Stimulated activated CD8-positive, alpha-beta memory T cell treated with anti-CD3 and anti-CD28 coated beads, Interleukin-7, amount 100 ng/mL, for 24 hours (primary cell): Measurements from ENCODE around the gene CEACAM21.

Experiments
- DNase-seq: peaks from one replicate; pipeline ENCODE4 v3.0.0-alpha.2; 2020; ENCODE audit warnings: low read depth

CEACAM21 gene

DNA sequence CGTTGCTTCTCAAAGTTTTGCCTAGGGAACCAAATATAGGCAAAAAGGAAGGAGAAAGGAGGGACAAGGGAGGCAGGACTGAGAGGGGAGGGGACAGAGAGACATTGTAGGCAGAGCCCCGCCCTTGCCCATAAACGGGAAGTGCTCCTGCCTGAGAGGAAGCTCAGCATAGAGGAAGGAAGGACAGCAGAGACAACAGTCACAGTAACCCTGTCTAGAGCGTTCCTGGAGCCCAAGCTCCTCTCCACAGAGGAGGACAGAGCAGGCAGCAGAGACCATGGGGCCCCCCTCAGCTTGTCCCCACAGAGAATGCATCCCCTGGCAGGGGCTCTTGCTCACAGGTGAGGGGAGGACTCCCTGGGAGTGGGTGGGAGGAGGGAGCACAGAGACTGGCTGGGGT, at the start of gene CEACAM21:
Gene CEACAM21 (plus strand): TSS at position 169 of the 400 bp plus-strand sequence. CDS start 109 bp downstream, at position 278.
- DNase-seq, result no peak

DNA sequence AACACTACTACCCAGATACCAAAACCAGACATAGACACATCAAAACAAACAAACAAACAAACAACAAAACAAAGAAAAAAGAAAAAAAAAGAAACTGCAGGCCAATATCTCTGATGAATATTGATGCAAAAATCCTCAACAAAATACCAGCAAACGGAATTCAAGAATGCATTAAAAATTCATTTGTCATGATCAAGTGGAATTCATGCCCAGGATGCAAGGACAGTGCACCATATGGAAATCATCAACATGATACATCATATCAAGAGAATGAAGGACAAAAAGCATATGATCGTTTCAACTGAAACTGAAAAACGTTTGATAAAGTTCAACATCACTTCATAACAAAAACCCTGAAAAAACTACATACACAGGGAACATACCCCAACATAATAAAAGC, 48.9 kb upstream of the CEACAM21 start:
- no peak for DNase-seq

- DNase-seq, result no peak
Measured at GRCh38 chr19:41528106-41528505, 47.9 kb upstream of the CEACAM21 start.

GRCh38 chr19:41529484-41530183, 46.3 kb upstream of the CEACAM21 start:
- no peak for DNase-seq

- DNase-seq, result no peak
Measured at GRCh38 chr19:41530184-41530534, 45.8 kb upstream of the CEACAM21 start.

- no peak for DNase-seq
Measured at GRCh38 chr19:41530761-41531301, 45.1 kb upstream of the CEACAM21 start.

DNA sequence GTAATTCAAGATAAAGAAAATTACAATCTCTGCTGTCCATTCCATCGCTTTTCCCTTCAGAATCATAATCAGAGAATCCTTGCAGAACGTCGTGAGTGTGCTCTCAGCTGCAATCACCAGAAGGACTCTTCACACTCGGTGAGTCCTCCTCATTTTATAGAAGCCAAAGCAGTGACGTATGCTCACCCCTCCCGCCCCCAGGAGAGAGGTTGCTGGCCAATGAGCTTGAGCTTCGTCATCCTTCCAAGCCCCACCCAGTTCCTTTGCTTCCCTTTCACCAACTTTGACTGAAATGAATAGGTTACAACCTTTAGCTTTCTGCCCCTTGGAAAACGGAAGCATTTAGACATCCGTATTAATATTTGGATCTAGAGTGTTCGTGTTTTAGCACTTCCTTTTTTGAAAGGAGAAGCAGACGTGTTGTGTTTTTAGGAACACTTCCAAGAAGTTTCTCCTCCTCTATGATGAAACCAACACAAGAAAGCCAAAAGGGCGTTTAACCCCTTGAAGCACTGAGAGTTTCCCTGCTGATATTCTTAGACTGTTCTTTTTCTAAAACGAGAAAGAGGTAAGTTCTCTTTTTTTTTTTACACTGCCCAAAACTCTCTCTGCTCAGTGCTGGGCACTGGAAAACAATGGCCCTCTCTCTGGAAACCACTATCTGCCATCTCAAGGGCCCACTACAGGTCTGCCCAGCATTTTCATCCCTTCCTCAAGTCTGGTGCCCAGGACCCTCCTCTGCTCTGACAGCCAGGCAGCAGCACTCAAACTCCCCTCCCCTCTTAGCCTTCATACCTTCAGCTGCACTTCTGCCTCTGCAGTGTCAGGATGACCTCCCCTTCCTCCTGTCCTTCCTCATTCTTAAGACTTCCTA, 44.3 kb upstream of the CEACAM21 start:
- peak; percentile 43 for DNase-seq

- DNase-seq, result no peak
Measured at GRCh38 chr19:41532526-41532925, 43.4 kb upstream of the CEACAM21 start.

DNA sequence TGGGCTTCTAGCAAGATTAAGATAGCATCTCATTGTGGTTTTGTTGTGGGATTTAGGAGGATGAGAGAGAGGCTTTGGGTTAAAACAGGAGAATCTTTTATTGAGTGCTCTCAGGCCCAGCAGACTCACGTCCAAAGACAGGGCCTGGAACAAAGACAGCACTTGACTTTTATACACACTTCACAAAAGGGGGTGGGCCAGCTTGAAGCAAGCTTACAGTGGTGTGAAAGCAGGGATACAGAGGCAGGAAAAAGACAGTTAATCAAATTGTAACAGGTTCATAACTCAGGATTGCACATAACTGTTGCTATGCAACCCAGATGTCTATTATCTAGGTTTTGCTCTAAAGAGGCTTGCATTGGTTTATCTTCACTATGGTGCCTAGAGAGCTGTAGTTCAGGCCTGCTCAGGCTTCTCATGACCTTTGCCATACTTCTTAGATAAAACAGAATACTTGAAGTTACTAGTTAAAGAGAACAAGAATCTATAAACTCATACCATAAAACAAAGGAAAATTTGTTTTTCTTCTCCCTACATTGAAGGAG, 42.2 kb upstream of the CEACAM21 start:
- no peak for DNase-seq

DNA sequence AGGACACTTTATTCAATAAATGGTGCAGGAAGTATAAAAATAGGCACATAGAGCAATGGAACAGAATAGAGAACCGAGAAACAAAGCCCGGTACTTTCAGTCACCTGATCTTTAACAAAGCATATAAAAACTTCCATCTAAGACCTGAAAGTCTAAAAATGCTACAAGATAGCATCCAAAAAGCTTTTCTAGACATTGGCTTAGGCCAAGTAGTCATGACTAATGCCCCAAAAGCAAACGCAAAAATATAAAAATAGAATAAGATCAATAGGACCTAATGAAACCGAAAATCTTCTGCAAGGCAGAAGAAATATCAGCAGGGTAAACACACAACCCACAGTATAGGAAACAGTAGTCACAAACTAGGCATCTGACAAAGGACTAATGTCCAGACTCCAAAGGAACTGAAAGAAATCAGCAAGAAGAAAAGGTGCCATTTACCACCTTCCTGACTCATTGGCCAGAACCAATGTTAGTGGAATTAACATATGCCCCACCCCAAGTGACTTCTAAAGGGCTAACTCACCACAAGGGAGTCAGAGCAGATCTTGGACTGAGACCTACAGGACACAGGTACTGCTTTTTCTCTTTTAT, 40.8 kb upstream of the CEACAM21 start:
- no peak for DNase-seq

- no peak for DNase-seq
Measured at GRCh38 chr19:41537789-41538188, 38.2 kb upstream of the CEACAM21 start.

DNA sequence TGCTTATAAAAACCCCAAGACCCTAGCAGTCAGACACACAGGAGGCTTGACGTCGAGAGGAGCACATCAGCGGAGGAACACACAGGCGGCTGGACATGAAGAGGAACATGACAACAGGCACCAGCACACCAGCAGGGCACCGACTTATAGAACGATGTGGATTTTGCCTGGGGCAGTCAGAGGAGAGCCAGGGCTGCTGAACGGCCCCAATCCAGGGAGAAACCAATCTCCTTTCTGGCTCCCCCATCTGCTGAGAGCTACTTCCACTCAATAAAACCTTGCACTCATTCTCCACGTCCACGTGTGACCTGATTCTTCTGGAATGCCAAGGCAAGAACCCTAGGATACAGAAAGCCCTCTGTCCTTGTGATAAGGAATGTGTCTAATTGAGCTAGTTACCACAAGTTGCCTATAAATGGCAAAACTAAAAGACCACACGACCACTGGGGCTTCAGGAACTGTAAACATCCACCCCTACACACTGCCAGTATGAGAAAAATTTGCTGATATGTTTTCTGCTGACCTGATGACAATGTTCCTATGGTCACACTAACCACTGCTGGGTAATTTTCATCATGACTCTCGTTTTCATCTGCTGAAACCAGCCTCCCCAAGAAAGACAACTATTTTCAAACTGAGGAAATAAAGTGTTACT, 35.8 kb upstream of the CEACAM21 start:
- no peak for DNase-seq

- peak; percentile 63 for DNase-seq
Measured at GRCh38 chr19:41541990-41542584, 33.9 kb upstream of the CEACAM21 start.

DNA sequence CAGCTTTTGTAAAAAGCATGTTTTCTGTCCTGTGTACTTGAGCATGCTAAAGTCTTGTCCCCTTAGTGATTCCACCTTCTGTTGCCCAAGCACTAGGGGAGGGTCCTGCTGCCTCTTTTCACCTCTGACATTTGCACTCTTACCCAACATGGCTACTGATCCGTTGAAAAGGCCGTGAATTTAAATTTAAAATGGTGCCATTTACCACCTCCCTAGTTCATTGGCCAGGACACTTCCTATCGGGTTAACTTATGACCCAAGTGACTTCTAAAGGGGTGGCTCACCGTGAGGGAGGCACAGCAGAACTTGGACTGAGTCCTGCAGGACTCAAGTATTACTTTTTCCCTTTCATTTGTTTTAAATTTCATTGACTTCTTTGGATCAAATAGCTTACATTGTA, 33.3 kb upstream of the CEACAM21 start:
- no peak for DNase-seq

- DNase-seq, result no peak
Measured at GRCh38 chr19:41543582-41543981, 32.4 kb upstream of the CEACAM21 start.

GRCh38 chr19:41545547-41545946, 30.4 kb upstream of the CEACAM21 start:
- DNase-seq, result no peak

- no peak for DNase-seq
Measured at GRCh38 chr19:41546386-41546789, 29.6 kb upstream of the CEACAM21 start.

- DNase-seq, result no peak
Measured at GRCh38 chr19:41546961-41547360, 29.0 kb upstream of the CEACAM21 start.

DNA sequence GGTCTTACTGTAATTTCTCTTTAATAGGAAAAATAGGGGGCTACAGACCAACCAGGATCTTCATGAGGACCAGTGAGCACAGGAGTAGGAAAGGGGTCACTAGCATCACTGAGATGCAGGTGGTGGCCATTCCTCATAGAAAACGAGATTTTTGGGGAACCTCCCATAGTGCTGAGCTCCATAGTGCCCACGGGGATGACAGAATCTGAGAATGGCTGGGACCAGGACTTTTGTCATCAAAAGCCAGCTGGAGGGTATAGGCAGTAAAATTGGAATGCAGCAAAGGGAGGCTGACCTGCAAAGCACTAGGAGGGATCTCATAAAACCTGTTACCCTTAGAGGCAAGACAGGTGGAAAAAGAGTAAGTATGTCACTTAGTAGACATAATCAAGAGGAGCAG, 28.4 kb upstream of the CEACAM21 start:
- no peak for DNase-seq

- DNase-seq, result no peak
Measured at GRCh38 chr19:41548047-41548446, 27.9 kb upstream of the CEACAM21 start.

DNA sequence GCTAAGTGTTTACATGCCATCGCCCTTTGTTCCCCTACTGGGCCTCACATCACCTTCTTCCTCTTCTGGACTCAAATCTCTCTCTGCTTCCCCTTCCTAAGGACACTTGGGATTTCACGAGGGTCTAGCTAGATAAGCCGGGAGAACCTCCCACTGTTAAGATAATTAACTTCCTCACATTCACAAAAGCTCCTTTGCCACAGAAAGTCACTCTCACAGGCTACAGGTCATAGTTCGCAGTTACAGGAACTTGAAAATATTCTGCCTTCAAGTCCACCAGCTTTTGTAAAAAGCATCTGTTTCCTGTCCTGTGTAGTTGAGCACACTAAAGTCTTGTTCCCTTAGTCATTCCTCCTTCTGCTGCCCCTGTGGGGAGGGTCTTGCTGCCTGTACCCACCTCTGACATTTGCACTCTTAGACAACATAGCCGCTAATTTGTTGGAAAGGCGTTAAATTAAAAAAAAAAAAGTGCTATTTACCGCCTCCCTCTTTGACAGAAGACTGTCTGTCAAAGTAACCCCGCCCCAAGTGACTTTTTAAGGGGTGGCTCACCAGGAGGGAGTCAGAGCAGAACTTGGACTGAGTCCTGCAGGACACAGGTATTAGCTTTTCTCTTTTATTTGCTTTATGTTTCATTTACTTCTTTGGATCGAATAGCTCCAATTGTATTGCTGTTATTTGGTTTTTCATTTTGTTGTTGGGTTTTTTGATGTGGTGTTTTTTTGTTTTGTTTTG, 26.8 kb upstream of the CEACAM21 start:
- peak; percentile 46 for DNase-seq
